Neural crest cell (in vitro differentiated cells): Measurements from ENCODE around the gene SIPA1. TPM values are rescaled to one million over a fixed set of nuclear protein-coding genes. Genes with fewer than 3 reads are reported as not detected.

Experiments
- DNase-seq: peaks from one replicate; pipeline ENCODE4 v3.0.0; 2021; ENCODE audit warnings: low read depth, mixed read lengths, low spot score
- H3K27ac Mint-ChIP-seq: one replicate; pipeline ENCODE4 v1.8.0; 2021; ENCODE audit warnings: mild to moderate bottlenecking, mixed read lengths; ENCODE audit not compliant: unreplicated experiment
- H3K27me3 Mint-ChIP-seq: 2 replicates; pipeline ENCODE4 v1.8.0; 2021; ENCODE audit warnings: low read depth, mild to moderate bottlenecking, mixed read lengths
- H3K36me3 Mint-ChIP-seq: 2 replicates; pipeline ENCODE4 v1.8.0; 2021; ENCODE audit warnings: low read depth, mild to moderate bottlenecking, mixed read lengths
- H3K4me1 Mint-ChIP-seq: 2 replicates; pipeline ENCODE4 v1.8.0; 2021; ENCODE audit warnings: mixed read lengths
- H3K4me3 Mint-ChIP-seq: one replicate; pipeline ENCODE4 v1.8.0; 2021; ENCODE audit warnings: mild to moderate bottlenecking, mixed read lengths
- H3K9me3 Mint-ChIP-seq: 2 replicates; pipeline ENCODE4 v1.8.0; 2021; ENCODE audit warnings: mixed read lengths
- CTCF ChIP-seq: fragments of 200-600 bp; sonication (generic); conservative IDR thresholded peaks from 2 replicates; pipeline ENCODE4 v1.5.0; 2021; ENCODE audit warnings: antibody characterized with exemption, mild to moderate bottlenecking
- total RNA-seq: library from RNA; stranded (reverse); gene quantifications from 2 replicates; pipeline ENCODE4 v1.2.1, GENCODE V29; 2021

SIPA1 gene
- total RNA-seq, 1 donor from 2014 or later, result 17.5 TPM

- Mint-ChIP-seq H3K9me3 (no peaks in the 10 kb centered on the region), H3K4me1 (peaks cover 38% of the 10 kb centered on the region), H3K36me3 (peaks cover 3% of the 10 kb centered on the region), H3K27ac (peak within 1 kb of the TSS; percentile 95), H3K27me3 (no peaks in the 10 kb centered on the region), H3K4me3 (peak within 1 kb of the TSS; percentile 95)
- no peak for TF ChIP-seq CTCF
- DNase-seq, result peak; percentile 100
Measured at GRCh38 chr11:65615229-65615949, 22.5 kb upstream of the SIPA1 start, which contains the start of gene PCNX3. PCNX3 (plus strand) TSS chr11:65615776; CDS start chr11:65616312, 536 bp downstream.

- TF ChIP-seq CTCF, result no peak
- H3K4me3 Mint-ChIP-seq, result peak overlapping the region; percentile 95
- H3K27me3 Mint-ChIP-seq, result no peaks in the 10 kb centered on the region
- peak overlapping the region; percentile 95 for H3K27ac Mint-ChIP-seq
- no peak for DNase-seq
- peaks cover 31% of the 10 kb centered on the region for H3K4me1 Mint-ChIP-seq
- no peaks in the 10 kb centered on the region for H3K9me3 Mint-ChIP-seq
- peaks cover 4% of the 10 kb centered on the region for H3K36me3 Mint-ChIP-seq
Measured at GRCh38 chr11:65615950-65616574, 21.8 kb upstream of the SIPA1 start.

- Mint-ChIP-seq H3K36me3 (peaks cover 5% of the 10 kb centered on the region), H3K4me3 (peak overlapping the region; percentile 95), H3K27me3 (no peaks in the 10 kb centered on the region), H3K27ac (peak overlapping the region; percentile 95), H3K4me1 (peaks cover 26% of the 10 kb centered on the region), H3K9me3 (no peaks in the 10 kb centered on the region)
- DNase-seq, result no peak
- TF ChIP-seq CTCF, result no peak
Measured at GRCh38 chr11:65616575-65617001, 21.3 kb upstream of the SIPA1 start.

GRCh38 chr11:65617136-65617850 is 20.6 kb upstream of the SIPA1 start:
- Mint-ChIP-seq H3K27ac (no peak overlapping the region), H3K4me3 (peak overlapping the region; percentile 95), H3K27me3 (no peaks in the 10 kb centered on the region), H3K36me3 (peaks cover 5% of the 10 kb centered on the region), H3K4me1 (peaks cover 20% of the 10 kb centered on the region), H3K9me3 (no peaks in the 10 kb centered on the region)
- no peak for TF ChIP-seq CTCF
- DNase-seq, result no peak

- no peak for TF ChIP-seq CTCF
- Mint-ChIP-seq H3K27ac (no peak overlapping the region), H3K4me1 (peaks cover 17% of the 10 kb centered on the region), H3K27me3 (no peaks in the 10 kb centered on the region), H3K36me3 (peaks cover 5% of the 10 kb centered on the region), H3K9me3 (no peaks in the 10 kb centered on the region), H3K4me3 (peak overlapping the region; percentile 41)
- DNase-seq, result no peak
Measured at GRCh38 chr11:65617990-65618751, 19.7 kb upstream of the SIPA1 start.
